GM12891 (cell line): ENCODE results near the gene PAXIP1.

ENCODE experiments used
- DNase-seq: peaks from one replicate; pipeline ENCODE4 v3.0.0; 2011; ENCODE audit warnings: low spot score; ENCODE audit not compliant: insufficient read length
- FAIRE-seq: peaks from 2 replicates; lab custom pipeline; 2011; peaks lifted over from hg19 to GRCh38; lab: Jason Lieb, UNC
- PAX5 ChIP-seq: IDR thresholded peaks from 2 replicates; pipeline ENCODE4 v1.6.1; 2011; ENCODE audit warnings: low read length, moderate library complexity, mild to moderate bottlenecking; ENCODE audit not compliant: insufficient read depth, severe bottlenecking
- POLR2A ChIP-seq: IDR thresholded peaks from 2 replicates; pipeline ENCODE4 v1.6.1; 2011; ENCODE audit warnings: low read depth, low read length, control low read depth
- POLR2AphosphoS5 ChIP-seq: IDR thresholded peaks from 2 replicates; pipeline ENCODE4 v1.6.1; 2011; ENCODE audit warnings: low read depth, low read length, control low read depth
- POU2F2 ChIP-seq: IDR thresholded peaks from 2 replicates; pipeline ENCODE4 v1.6.1; 2011; ENCODE audit warnings: low read depth, mild to moderate bottlenecking, control low read depth, low read length, moderate library complexity
- SPI1 ChIP-seq: IDR thresholded peaks from 2 replicates; pipeline ENCODE4 v1.6.1; 2011; ENCODE audit warnings: low read depth, low read length, control low read depth
- TAF1 ChIP-seq: IDR thresholded peaks from 2 replicates; pipeline ENCODE4 v1.6.1; 2011; ENCODE audit warnings: low read depth, low read length, control low read depth

Gene PAXIP1

DNA sequence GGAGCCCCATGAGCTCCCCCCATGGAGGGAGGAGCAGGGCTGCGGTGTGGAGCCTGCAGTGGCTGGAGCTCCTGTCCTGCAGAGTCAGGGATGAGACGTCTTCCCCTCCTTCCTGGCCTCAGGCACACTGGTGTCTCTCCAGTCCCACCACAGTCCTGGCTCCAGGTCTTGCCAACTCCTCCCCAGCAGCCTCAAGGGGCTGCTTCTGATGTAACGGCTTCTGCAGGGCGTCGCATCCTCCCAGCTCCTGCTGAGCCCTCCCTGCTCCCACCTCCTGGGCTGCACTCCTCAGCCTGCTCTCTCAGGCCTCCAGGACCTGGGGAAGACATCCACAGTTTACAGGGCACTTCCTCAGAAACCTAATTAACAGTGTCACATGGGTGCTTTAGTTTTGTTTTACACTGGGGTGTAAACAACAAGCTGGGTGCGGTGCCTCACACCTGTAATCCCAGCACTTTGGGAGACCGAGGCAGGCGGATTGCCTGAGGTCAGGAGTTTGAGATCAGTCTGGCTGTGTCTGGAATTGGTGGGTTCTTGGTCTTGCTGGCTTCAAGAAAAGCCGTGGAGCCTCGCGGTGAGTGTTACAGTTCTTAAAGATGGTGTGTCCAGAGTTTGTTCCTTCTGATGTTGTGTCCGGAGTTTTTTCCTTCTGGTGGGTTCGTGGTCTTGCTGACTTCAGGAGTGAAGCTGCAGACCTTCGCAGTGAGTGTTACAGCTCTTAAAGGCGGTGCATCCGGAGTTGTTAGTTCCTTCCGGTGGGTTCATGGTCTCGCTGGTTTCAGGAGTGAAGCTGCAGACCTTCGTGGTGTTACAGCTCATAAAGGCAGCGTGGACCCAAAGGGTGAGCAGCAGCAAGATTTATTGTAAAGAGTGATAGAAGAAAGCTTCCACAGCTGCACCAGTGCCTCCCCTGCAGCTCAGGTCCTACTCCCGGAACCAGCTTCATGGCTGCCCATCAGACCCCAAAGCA is 95.0 kb downstream of the PAXIP1 start:
- no peak for DNase-seq
- no peak for FAIRE-seq
- TF ChIP-seq SPI1: no peak
- TF ChIP-seq POU2F2: no peak
- no peak for TF ChIP-seq TAF1
- TF ChIP-seq POLR2AphosphoS5: no peak

DNA sequence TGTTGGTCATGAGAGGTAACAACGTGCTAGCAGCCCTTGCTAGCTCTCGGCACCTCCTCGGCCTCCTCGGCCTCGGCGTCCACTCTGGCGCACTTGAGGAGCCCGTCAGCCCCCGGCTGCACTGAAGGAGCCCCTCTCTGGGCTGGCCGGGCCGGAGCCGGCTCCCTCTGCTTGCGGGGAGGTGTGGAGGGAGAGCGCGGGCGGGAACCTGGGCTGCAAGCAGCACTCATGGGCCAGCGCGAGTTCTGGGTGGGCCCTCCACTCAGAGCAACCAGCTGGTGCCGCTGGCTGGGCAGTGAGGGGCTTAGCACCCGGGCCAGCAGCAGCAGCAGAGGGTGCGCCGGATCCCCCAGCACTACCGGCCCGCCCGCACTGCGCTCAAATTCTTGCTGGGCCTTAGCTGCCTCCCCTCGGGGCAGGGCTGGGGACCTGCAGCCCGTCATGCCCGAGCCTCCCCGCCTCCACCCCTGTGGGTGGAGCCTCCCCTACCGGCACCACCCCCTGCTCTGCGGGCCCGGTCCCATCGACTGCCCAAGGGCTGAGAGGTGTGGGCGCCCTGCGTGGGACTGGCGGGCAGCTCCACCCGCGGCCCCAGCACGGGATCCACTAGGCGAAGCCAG is 96.1 kb downstream of the PAXIP1 start:
- FAIRE-seq: no peak
- TF ChIP-seq POLR2A (no peak), POU2F2 (no peak), POLR2AphosphoS5 (no peak), SPI1 (no peak), PAX5 (no peak)
- no peak for DNase-seq

DNA sequence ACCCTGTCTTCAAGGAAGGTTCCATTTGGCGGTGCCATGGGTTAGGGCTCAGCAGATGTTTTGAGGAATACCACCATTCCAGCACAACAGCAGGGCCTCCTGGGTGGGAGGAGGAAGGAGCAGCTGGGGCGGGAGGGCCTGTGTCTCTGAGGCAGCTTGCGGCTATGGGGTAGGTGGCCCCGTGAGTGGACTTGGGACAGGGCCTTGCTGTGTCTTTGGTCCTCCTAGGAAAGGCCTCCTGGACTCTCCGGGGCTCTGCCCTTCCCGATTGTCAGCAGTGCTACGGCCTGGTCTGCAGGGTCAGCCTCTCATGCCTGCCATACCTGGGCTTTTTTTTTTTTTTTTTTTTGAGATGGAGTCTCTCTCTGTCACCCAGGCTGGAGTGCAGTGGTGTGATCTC is 96.7 kb downstream of the PAXIP1 start:
- TF ChIP-seq POLR2A (no peak), POLR2AphosphoS5 (no peak), POU2F2 (no peak), PAX5 (no peak), SPI1 (no peak), TAF1 (no peak)
- FAIRE-seq (no peak), DNase-seq (no peak)

DNA sequence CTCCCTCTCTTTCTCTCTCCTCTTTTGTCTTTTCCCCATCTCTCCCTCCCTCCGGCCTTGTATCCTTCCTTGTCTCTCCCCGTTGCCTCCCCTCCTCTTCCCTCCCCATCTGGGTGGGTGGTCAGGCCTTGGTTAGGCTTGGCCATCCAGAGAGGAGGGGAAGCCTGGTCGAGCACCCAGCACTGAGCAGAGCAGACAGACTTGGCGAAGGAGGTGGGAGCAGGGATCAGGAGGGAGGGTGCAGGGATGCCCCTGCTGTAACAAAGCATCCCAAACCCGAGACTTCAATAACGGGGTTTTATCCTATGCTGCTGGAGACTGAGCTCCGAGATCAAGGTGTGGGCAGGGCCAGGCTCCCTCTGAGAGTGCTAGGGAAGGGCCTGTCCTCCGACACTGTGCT is 97.3 kb downstream of the PAXIP1 start:
- FAIRE-seq (no peak), DNase-seq (no peak)
- no peak for TF ChIP-seq TAF1
- no peak for TF ChIP-seq POLR2A
- no peak for TF ChIP-seq PAX5
- TF ChIP-seq POLR2AphosphoS5: no peak
- no peak for TF ChIP-seq POU2F2
- TF ChIP-seq SPI1: no peak

DNA sequence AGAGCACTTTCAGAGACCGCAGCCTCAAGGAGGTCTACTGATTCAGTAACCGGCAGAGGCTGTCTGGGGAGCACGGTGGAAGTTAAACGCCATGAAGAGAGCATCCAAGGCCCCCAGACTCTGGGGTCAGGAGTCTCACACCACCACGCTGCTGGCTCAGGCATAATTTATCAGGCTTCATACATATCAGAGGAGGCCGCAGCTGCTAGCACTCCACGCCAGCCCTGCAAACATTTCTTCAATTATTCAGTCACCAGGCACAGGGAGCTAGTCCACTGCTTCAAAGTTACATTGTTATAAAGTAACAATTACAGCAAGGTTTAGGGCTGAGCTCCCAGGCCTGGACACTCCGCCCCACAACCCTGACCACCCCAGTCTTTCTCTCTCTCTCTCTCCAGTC is 97.8 kb downstream of the PAXIP1 start:
- no peak for DNase-seq
- TF ChIP-seq PAX5: no peak
- TF ChIP-seq TAF1: no peak
- TF ChIP-seq SPI1: no peak
- no peak for TF ChIP-seq POU2F2
- no peak for FAIRE-seq

DNA sequence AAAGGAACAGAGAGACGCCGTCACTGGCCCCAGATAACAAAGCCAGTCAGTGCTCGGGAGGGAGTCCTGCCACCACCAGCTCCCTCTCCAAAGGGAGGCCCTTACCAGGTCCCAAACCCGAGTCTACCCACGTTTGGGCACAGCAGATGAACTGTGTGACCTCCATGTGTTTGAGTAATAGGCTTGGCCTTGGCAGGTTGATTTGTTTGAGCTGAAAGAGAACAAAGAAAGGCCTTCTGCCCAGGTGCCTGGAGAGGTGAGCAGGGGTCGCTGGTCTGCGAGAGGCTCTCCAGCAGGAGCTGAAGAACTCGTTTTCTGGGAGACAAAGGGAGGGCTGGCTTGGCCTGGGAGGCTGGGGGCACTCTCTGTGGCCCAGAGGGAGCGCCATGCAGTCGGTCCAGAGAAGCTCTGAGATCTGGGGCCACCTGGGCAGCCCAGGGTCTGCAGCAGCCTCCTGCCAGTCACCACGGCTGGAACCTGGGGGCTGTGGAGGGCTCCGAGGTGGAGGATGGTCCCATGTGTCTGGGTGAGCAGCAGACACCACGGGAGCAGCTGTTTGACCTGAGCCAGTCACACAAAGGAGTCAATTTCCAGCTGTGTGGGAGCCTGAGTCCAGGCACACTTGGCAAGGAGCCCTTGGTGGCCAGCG is 99.7 kb downstream of the PAXIP1 start:
- no peak for DNase-seq

DNA sequence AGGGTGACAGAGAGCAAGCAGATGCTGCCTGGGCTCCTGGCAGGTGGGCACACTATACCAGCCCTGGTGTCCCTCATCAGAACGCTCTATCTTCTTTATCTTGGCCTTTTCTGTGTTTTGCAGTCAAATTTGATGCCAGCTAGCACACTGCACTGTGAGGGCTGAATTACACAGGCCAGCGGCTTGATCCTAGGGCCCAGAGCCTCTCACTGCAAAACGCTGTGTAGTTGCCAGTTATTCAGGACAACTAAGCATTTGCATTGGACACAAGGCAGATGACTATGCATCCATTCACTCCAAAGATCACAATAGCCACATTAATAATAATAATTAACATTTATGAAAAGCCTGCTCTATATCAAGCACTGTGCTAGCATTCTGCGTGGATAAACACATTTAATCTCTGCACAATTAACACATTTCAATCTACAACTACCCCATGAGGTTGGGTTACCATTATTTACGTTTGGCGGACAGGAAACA is 100.3 kb downstream of the PAXIP1 start:
- no peak for TF ChIP-seq TAF1
- no peak for TF ChIP-seq POLR2AphosphoS5
- no peak for TF ChIP-seq POLR2A
- TF ChIP-seq SPI1: no peak
- no peak for TF ChIP-seq PAX5
- TF ChIP-seq POU2F2: no peak
- FAIRE-seq (no peak), DNase-seq (no peak)

More for the DNA sequence above, 99.7 kb downstream of the PAXIP1 start:
- TF ChIP-seq SPI1: no peak
- no peak for TF ChIP-seq PAX5
- no peak for TF ChIP-seq POU2F2
- no peak for FAIRE-seq

DNA sequence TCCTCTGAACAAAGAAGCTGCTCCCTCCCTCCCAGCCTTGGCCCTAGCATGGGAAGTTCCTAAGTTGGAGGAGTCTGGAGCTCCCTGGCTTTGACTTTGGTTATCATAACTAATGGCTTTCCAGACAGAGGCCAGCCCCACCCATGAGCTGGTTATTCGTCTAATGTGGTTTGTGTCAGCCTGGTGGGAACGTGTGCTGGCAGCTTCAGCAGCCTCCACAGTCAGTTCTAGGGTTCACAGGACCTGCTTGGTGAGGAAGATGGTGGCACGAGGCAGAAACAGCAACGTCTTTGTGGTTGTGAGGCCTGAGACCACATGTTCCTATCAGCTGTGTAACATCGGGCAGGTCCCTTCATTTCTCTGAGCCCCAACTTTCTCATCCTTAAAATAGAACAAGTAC is 103.1 kb downstream of the PAXIP1 start:
- FAIRE-seq (no peak), DNase-seq (no peak)
- TF ChIP-seq POU2F2: no peak
- no peak for TF ChIP-seq SPI1
- no peak for TF ChIP-seq TAF1
- TF ChIP-seq POLR2A: no peak
- no peak for TF ChIP-seq POLR2AphosphoS5
- TF ChIP-seq PAX5: no peak

DNA sequence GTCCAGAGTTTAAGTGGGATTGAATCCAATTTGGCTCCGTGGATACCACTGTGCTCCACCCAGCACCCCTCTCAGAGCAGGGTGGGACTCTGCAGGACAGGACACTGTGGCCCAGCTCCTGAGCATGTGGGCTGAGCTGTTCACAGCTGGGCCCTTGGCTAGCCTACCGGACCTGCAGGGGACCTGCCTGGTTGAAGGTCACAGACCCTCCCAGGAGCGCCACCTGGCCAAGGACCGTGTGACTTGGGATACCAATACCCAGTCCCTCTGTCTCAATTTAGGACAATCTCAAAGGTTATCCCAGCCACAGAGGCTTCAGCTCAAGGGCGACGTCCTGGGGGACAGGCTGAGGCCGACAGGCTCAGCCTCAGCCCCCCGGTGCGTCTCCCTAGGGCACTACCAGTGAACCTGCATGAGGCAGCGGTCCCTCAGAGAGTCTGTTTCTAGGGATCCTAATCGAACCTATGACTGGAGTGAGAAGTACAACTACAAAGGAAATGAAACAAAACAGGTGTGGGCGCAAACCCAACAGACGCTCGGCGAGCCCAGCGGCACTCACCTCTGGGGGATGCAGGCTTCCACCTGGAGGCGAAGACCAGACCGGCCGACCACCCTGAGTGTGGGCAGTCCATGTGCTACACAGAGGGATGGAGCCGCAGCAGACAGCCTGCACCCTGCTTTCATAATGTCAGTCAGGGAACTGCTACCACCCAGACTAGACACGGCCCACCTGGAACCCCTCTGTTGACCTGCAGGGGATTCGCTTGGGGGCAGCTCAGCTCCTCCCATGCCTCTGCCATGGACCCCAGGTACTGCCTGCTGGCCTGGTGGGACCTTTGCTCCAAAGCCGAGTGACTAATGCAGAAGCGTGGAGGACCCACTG is 103.7 kb downstream of the PAXIP1 start:
- FAIRE-seq (no peak), DNase-seq (no peak)
- TF ChIP-seq SPI1 (no peak), POLR2A (no peak), POLR2AphosphoS5 (no peak), POU2F2 (no peak), PAX5 (no peak), TAF1 (no peak)
